HG02798 (cell line): ENCODE measurements around the gene C19orf33.
"Not testable (repeated sequence)": the region's sequence is repeated elsewhere in the genome, so short reads cannot be mapped to it uniquely, and the experiment has no call there.

Experiments used
- ATAC-seq: cut with Tn5 transposase; IDR thresholded peaks from one replicate; pipeline ENCODE4 v1.9.1; 2021; ENCODE audit warnings: mild to moderate bottlenecking; ENCODE audit not compliant: unreplicated experiment, poor library complexity

C19orf33 gene

GRCh38 chr19:38303517-38304351 lies at the start of gene C19orf33:
C19orf33 (plus strand) TSS chr19:38304251; CDS start chr19:38304262, 11 bp downstream.
- ATAC-seq, result no peak

GRCh38 chr19:38255383-38256014 lies 48.6 kb upstream of the C19orf33 start:
- ATAC-seq, result no peak

DNA sequence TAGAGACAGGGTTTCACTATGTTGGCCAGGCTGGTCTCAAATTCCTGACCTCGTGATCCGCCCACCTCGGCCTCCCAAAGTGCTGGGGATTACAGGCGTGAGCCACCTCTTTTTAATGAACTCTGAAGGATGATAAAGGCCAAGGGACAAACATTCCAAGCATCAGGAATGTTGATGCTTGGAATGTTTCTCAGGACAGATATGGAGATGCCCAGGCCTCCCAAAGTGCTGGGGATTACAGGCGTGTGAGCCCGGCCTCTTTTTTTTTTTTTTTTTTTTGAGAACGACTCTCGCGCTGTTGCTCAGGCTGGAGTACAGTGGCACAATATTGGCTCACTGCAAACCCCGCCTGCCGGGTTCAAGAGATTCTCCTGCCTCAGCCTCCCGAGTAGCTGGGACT lies 42.1 kb upstream of the C19orf33 start:
- ATAC-seq, result not testable (repeated sequence)

DNA sequence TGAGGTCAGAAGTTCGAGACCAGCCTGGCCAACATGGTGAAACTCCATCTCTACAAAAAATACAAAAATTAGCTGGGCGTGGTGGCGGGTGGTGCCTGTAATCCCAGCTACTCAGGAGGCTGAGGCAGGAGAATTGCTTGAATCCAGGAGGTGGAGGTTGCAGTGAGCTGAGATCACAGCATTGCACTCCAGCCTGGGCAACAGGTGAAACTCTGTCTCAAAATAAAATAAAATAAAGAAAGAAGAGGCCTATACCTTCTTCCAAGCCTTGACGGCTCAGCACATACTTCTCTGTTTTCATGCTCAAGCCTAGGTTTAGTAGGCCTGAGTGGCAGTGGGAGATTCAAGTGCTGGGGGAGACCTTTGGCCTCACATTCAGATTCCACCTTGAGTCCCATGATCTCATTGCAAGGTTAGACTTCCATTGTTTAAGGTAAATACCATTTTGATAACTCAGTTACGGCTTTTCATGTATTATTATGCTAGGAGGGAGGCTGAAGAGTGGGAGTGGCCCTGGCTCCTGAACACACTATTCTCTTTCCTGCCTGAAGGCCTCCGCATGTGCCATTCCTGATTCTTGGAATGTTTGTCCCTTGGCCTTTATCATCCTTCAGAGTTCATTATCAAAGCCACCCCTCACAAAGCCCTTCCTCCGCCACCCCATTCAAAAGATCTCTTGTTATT lies 41.3 kb upstream of the C19orf33 start:
- no peak for ATAC-seq

DNA sequence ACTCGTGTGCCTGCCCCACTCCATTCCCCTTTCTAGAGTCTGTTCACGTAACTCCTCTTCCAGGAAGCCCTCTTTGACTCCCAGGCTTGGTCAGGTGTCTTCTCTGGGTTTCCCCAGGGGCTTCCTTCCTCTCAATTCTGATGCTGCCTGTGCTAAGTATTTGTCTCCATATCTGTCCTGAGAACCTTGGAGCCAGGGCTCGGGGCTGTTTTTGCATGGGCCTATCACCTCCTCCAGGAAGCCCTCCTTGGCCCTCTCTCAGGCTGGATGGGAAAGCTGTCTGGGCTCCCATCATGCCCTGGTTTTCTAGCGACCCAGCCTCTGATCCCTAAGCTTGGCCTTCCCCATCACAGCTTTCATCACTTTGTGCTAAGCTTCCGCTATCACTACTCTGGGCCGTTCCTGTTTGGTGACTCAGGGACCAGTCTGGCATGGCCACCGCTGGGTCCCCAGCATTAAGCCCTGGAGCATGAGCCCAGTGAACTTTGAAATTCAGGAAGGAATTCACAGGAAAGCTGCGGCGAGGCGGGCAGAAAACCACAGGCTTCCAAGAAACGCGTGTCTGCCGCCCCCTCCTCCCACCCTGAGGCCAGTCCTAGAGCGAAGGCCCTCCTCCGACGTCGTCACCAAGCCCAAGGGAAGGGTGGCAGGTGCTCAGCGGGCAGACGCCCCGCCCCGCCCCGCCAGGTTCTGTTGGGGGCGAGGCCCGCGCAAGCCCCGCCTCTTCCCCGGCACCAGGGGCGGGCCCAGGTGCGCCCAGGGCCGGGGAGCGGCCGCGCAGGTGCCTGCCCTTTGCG lies 40.2 kb upstream of the C19orf33 start:
- ATAC-seq, result peak; percentile 62

DNA sequence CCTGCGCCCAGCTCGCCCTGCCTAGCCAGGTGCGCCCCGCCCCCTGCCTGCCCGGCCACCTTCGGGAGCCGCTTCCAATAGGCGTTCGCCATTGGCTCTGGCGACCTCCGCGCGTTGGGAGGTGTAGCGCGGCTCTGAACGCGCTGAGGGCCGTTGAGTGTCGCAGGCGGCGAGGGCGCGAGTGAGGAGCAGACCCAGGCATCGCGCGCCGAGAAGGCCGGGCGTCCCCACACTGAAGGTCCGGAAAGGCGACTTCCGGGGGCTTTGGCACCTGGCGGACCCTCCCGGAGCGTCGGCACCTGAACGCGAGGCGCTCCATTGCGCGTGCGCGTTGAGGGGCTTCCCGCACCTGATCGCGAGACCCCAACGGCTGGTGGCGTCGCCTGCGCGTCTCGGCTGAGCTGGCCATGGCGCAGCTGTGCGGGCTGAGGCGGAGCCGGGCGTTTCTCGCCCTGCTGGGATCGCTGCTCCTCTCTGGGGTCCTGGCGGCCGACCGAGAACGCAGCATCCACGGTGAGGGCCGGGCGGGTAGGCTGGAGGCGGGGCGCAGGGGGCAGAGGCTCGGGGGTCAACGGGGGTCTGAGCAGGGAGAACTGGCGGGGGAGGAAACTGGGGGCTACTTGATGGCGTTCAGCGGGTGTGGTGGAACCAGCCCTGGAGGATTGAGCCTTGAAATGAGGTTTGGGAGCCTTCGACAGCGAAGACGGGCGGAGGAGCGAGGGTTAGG lies 39.4 kb upstream of the C19orf33 start, which contains the start of gene SPINT2:
Gene SPINT2, plus strand, starts transcription at position 88 of the 727 bp plus-strand sequence. Its CDS starts 320 bp downstream, at position 408.
- ATAC-seq, result peak; percentile 18

DNA sequence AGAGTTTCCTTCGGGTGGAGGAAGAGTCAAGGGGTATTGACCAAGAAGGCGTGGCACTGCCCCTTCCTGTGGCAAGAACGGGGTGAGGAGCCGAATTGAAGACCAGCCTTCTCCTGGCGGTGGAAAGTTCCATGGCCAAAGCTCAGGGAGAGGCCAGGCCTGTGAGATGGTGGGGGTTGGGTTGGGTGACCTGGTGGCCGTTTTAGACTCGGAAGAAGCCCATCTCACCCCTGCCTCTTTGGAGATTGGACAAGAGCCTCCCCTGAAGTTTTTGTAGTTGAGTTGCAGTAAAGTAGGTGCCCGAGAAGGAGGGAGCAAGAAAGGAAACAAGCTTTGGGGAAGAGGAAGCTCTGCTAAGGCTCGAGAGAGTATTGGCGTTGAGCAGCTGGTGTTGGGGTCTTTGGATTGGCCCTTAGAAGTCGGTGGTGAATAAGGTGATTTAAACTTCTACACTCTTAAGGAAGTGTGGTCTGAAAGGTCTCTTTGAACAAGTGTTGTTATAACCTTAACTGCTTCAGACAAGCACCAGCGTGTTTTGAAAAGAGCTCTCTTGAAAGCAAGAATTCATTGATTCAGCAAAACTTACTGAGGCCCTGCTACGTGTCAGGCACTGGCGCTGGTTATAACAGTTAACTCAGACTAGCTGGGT lies 38.7 kb upstream of the C19orf33 start:
- ATAC-seq, result no peak

DNA sequence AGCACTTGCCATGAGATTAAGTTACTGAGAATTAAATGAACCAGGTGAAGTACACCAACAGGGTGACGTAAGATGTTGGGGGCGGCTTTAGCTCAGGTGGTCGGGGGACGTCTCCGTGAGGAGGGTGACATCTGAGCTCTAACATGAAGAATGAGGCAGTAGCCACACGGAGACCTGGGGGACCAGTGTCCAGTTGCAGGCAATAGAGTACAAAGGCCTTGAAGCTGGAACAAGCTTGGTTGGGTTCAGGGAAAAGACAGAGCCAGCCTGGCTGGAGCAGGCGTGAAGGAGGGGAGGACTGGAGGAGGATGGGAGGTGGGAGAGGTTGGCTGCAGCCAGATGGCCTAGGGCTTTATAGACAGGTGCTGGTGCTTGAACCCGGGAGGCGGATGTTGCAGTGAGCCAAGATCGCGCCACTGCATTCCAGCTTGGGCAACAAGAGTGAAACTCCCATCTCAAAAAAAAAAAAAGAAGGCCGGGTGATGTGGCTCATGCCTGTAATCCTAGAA lies 38.1 kb upstream of the C19orf33 start:
- no peak for ATAC-seq

DNA sequence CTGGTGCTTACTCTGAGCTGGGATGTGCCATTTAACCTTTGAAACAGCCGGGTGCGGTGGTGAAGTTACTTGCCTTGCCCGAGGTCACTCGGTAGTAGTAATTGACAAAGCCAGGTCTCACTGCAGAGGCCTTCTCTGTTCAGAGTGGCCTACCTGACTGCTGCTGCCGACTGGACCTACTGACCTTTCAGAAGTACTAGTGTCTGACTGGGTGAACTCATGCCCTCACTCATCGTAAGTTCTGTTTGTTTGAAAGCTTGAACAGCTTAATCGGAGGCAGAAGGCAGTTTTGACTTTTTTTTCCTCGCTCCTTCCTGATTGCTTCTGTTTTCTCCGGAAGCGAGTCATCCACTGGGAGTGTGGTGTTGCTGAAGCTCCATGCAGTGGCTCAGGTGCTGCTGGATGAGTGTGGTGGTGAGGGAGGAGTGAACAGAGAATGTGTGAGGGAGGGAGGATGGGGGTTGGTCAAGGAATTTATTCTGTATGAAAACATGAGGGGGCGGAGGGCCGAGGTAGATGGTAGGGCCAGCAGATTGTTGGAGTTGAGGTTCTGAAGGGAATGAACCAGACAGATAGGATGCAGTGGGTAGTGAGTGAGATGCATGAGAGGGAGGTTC lies 37.0 kb upstream of the C19orf33 start:
- ATAC-seq, result no peak

GRCh38 chr19:38267761-38268483 lies 36.1 kb upstream of the C19orf33 start:
- no peak for ATAC-seq

- ATAC-seq, result no peak
These were observed 35.5 kb upstream of the C19orf33 start for GRCh38 chr19:38268539-38268938.

DNA sequence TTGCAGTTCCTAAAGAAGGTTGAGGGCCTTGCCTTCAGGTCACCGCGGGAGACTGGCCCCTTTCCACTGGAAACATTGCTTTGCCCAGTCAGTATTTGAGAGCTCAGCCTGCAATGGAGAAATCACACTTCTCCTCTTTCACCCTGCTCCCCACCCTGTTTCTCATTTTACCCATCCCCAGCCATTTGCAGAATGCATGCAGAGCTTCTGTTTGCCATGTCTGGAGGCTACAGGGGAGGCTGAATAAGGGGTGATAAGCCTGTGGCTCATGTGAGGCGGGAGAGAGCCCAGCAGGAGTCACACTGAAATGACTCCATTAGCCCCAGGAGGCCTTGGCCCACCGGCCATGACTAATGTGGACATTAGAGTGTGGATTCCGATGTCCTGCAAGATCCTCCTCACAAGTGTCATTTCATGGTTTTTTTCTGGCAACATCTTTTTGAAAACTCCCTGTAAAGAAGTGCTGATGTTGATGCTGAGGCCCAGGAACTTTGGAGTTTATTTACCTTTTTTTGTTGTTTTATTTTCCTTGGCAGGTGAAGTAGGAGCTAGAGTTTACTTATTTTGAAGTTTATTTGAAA lies 33.4 kb upstream of the C19orf33 start:
- ATAC-seq, result no peak

DNA sequence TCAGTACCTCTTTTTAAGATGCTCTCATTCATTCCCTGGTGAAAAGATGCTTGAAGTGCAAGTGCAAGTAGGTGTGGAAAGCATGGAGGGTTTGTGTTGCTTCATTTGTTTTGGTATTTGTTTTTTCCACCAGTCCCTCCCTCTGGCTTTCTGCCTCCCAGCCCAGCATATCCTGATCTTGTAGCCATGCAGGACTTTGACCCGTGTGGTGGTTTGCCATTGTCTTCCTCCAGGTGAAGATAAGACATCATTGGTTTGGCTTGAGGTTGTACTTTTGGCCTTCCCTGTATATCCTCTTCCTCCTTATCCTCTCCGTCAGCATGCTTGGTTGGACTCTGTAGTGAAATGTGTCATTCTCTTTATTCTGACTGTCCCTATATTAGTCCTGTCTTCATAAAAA lies 30.6 kb upstream of the C19orf33 start:
- no peak for ATAC-seq

DNA sequence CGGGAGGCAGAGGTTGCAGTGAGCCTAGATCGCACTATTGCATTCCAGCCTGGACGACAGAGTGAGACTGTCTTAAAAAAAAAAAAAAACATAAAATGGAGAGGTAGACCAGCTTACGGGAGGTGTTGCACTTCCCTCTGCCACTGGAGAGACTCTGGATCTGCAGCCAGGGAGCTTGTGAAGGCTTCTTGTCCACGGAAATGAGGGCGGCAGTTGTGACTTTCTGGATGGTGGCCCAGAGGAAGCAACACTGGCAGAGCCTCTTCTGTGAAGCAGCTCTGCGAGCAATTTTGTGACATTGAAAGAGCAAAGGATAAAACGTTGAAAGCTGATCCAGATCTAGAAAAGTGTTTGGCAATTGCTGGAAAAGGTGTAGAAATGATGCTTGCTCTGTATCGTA lies 29.3 kb upstream of the C19orf33 start:
- ATAC-seq, result no peak

DNA sequence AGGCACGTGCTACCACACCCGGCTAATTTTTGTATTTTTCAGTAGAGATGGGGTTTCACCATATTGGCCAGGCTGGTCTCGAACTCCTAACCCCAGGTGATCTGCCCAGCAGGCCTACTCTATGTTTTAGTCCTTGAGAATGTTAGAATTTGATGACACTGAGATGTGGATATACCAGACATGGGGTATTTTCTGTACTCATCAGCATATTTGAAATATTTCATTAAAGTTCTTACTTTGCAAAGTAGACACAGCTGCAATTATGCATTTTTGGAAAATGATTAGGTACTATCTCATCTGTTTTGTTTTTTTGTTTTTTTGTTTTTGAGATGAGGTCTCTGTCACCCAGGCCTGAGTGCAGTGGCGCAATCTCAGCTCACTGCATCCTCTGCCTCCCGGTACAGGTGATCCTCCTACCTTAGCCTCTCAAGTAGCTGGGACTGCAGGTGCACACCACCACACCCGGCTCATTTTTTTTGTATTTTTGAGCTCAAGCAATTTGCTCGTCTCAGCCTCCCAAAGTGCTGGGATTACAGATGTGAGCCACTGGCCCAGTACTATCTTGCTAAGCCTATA lies 27.0 kb upstream of the C19orf33 start:
- no peak for ATAC-seq

DNA sequence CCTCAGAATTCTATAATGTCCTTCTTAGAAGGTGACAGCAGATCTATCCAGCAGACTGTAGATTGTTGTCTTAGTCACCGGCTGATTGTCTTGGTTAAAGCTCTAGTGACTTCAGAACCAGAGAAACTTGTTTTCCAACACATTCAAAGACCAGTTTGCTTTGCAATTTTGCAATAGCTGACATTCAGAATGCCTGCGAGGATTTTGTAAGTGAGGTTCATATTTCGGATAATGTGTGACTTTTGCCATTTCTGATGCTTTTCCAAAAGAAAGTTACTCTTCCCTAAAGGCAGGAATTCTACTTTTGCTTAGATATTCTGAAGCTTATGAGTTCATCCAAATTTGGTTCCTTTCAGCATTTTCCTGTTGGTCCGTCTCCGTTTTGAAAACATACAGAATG lies 26.5 kb upstream of the C19orf33 start:
- ATAC-seq, result no peak

- no peak for ATAC-seq
These were observed 25.9 kb upstream of the C19orf33 start for GRCh38 chr19:38277969-38278680.
